Measurements from ENCODE around the gene ADAM12. TPM values are rescaled to one million over a fixed set of nuclear protein-coding genes. Genes with fewer than 3 reads are reported as not detected.

ADAM12 gene
- total RNA-seq, 1 experiment from 2014 or later: 0.24 TPM

GRCh38 chr10:126268013-126268920, 120.0 kb downstream of the ADAM12 start:
- no peak for TF ChIP-seq CTCF (conservative IDR thresholded peaks at IDR 0.05)

More at GRCh38 chr10:126268013-126268920, 120.0 kb downstream of the ADAM12 start:
- Histone ChIP-seq H4K91ac (ENCODE audit: insufficient read length, low read depth, low read length) (no peak overlapping the region), H4K20me1 (ENCODE audit: control insufficient read depth, insufficient read depth, insufficient read length) (no peaks in the 10 kb centered on the region), H3K79me1 (ENCODE audit: insufficient read depth, low read depth, low read length, poor library complexity, severe bottlenecking) (no peaks in the 10 kb centered on the region), H3K4me1 (ENCODE audit: insufficient read depth, low read length) (no peaks in the 10 kb centered on the region), H3K18ac (ENCODE audit: insufficient read length, low read depth, low read length) (no peak overlapping the region), H2BK12ac (ENCODE audit: insufficient read length, low read depth, low read length) (no peak overlapping the region), H3K9me3 (ENCODE audit: control insufficient read depth, low read depth, low read length) (peaks cover 12% of the 10 kb centered on the region), H3T11ph (ENCODE audit: low read length) (no peak overlapping the region), H3K9ac (ENCODE audit: extremely low read depth, insufficient read length, low read length) (no peak overlapping the region), H2AFZ (ENCODE audit: low read length) (no peak overlapping the region), H2BK15ac (ENCODE audit: low read depth, low read length) (no peak overlapping the region), H3K23ac (ENCODE audit: insufficient read length, low read depth, low read length) (no peak overlapping the region), H3K27me3 (ENCODE audit: insufficient read depth, low read length) (no peaks in the 10 kb centered on the region), H3K27ac (ENCODE audit: insufficient read length, low read depth, low read length) (no peak overlapping the region), H3K56ac (ENCODE audit: insufficient read length, low read depth, low read length) (no peak overlapping the region), H2BK20ac (ENCODE audit: low read depth, low read length, poor library complexity, severe bottlenecking) (no peak overlapping the region), H2BK120ac (ENCODE audit: low read depth, low read length, poor library complexity, severe bottlenecking) (no peak overlapping the region), H3K14ac (ENCODE audit: insufficient read depth, low read length) (no peak overlapping the region), H3K4ac (ENCODE audit: low read depth, low read length) (no peak overlapping the region), H3K4me2 (ENCODE audit: insufficient read depth, insufficient read length, low read length) (no peak overlapping the region), H4K8ac (replicated peaks; ENCODE audit: insufficient read length, low read depth, low read length) (no peak overlapping the region), H3K23me2 (ENCODE audit: insufficient read length, low read depth, low read length, poor library complexity, severe bottlenecking) (no peaks in the 10 kb centered on the region), H2AK5ac (ENCODE audit: insufficient read length, low read length) (no peak overlapping the region), H3K79me2 (ENCODE audit: insufficient read depth, low read length) (no peaks in the 10 kb centered on the region), H4K5ac (ENCODE audit: insufficient read length, low read depth, low read length) (no peak overlapping the region), H2BK5ac (ENCODE audit: insufficient read length, low read length) (no peak overlapping the region)
- Mint-ChIP-seq H3K9me3 (peaks cover 22 to 25% of the 10 kb centered on the region in 2 experiments), H3K4me1 (peaks cover 12 to 16% of the 10 kb centered on the region in 2 experiments), H3K27ac (no peak overlapping the region), H3K27me3 (ENCODE audit: low read depth) (no peaks in the 10 kb centered on the region; the same call in 1 of the 2 replicates), H3K4me3 (no peak overlapping the region), H3K36me3 (ENCODE audit: insufficient read depth in 1 of 3, low read depth in 3 of 3) (peaks cover 13 to 30% (median 16%) of the 10 kb centered on the region in 3 experiments)
- DNase-seq: no peak
- WGBS (ENCODE audit: extremely low coverage, insufficient read length, low lambda C conversion rate): no CpG with 5 or more reads among the region's 12 CpGs

Data from H9 (cell line).